Posterior cingulate gyrus (tissue), 11 donors: Measurements from ENCODE around the gene GAB1.
A peak's percentile ranks its signal among the peaks of the same experiment; 100 is the strongest.

Experiments
- DNase-seq, 10 donors: peaks; one replicate each; pipeline versions ENCODE4 v3.0.0 to v3.0.0-alpha.2; 2020 to 2021; ENCODE audit warnings: mixed read lengths in 3 of 10
- intact Hi-C: fragments of 100-400 bp; cut with DNase I; formaldehyde crosslinking; loops from one replicate; pipeline ENCODE4 v1.15.1; 2023

The GAB1 gene

DNA sequence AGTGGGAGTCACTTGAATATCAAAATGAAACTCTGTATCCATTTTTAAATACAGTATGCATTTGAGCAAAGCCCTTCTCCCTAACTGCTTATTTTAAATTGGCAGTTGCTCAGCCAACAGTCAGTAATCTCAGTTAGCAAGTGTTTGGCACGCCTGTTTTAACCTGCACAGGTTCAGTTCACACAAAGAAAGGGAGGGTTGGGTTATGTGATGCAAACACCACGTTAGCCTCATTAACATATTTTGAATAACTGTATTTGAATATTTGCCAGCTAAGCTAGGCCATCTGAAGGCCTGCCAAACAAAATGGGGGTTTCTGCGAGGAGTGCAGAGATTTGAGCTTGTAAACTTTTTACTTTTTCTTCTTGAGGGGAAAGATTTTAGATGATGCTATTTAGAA is 19.8 kb downstream of the GAB1 start:
- DNase-seq, result no peak
- intact Hi-C loops, result no loop called here

DNA sequence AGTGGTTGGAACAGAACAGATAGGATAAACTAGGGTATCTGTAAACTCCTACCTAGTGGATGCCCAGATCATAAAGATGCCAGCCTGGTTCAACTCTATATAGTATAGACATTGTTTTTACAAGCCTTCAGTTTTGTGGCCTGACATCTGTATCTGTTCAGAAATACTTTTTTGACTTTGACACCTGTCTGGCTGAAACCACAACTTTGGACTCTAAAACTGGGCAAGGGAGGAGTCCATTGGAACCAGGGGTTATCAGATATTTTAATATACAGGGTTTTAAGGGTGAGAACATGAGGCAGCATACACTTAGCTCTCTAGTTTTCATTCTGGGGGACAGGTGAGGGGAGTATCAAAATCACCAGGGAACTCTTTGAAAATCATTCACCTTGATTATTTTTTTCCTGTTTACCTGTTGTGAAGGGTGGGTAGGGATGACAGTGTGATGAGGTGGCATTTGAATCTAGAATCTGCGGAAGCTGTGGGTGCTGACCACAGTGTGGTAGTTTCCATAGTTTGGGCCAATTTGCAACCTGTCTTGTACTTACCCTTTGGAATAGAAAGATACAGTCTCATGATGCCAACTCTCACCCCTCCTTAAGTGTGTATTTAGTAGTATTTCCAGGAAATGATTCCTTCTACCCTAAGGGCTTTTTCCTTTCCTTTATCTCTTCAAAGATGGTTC is 20.6 kb downstream of the GAB1 start:
- intact Hi-C loops, result no loop called here
- DNase-seq, result no peak

DNA sequence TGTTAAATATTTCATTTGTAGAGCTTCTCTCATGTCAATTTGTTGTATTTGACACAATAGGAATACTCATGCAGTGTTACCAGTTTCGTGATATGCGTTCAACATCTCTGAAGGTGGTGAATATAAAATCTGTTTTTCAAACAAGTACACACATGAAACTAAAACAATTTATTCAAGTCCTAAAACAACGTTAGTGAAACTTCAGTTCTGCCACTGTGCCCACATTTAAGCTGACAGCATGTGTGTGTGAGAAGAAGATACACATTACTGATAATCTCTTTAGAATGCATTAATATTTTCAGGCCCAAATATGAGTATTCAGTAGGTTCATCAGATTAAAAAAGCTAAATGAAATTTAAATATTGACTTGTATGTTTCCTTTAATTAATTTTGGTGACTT is 21.7 kb downstream of the GAB1 start:
- no peak for DNase-seq
- intact Hi-C loops, result no loop called here

- intact Hi-C loops, result no loop called here
- DNase-seq, result no peak
Measured at GRCh38 chr4:143358923-143359643, 22.4 kb downstream of the GAB1 start.

DNA sequence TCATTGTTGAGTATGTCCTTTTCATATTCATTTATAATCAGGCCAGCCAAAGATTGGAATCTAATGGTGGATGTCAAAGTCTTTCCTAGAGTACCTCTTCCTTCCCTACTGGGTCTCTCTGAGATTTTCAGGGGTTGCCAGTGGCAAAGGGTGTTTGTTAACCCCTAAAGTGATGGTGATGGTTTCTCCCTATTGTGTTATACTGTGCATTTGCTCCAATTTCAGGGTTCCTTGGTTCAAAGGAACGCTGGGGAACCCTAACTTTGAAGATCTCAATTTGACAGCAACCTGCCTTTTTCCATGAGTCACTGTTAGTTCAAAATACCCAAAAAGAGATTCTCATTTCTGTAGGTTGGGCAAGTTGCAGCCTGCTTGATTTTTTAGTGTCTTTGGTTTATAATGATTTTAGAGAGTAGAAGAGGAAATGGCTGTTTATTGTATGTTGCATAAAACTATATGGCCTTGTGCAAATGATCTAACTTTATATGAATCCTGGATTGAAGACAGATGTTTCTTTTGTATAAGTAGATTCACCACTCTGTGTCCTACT is 23.0 kb downstream of the GAB1 start:
- intact Hi-C loops, result no loop called here
- no peak for DNase-seq

GRCh38 chr4:143360838-143361625 is 24.4 kb downstream of the GAB1 start:
- intact Hi-C loops, result no loop called here
- DNase-seq, result no peak

- DNase-seq, result no peak
- intact Hi-C loops, result no loop called here
Measured at GRCh38 chr4:143362349-143363046, 25.8 kb downstream of the GAB1 start.

GRCh38 chr4:143363332-143363731 is 26.7 kb downstream of the GAB1 start:
- intact Hi-C loops, result no loop called here
- DNase-seq, result no peak

- intact Hi-C loops, result no loop called here
- DNase-seq, result no peak
Measured at GRCh38 chr4:143364063-143364462, 27.4 kb downstream of the GAB1 start.

- intact Hi-C loops, result no loop called here
- no peak for DNase-seq
Measured at GRCh38 chr4:143367863-143368262, 31.2 kb downstream of the GAB1 start.

DNA sequence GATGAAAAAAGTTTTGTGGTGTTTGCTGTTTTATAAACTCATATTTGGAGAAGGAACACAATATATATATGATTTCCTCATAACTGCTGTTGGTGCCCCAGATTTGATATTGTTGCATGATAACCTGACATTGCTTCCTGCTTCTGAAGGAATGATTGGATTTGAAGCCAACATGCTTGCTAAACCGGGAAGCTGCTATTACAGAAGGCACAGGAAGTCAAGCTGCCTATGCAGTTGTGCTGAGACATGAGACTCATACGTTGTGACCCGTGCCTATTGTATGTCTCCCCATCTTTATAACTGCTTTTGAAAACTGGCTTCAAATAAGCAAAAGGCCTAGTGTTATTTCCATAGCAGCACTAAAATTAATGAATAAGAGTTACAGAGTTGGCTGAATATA is 32.9 kb downstream of the GAB1 start:
- no peak for DNase-seq
- intact Hi-C loops, result no loop called here

DNA sequence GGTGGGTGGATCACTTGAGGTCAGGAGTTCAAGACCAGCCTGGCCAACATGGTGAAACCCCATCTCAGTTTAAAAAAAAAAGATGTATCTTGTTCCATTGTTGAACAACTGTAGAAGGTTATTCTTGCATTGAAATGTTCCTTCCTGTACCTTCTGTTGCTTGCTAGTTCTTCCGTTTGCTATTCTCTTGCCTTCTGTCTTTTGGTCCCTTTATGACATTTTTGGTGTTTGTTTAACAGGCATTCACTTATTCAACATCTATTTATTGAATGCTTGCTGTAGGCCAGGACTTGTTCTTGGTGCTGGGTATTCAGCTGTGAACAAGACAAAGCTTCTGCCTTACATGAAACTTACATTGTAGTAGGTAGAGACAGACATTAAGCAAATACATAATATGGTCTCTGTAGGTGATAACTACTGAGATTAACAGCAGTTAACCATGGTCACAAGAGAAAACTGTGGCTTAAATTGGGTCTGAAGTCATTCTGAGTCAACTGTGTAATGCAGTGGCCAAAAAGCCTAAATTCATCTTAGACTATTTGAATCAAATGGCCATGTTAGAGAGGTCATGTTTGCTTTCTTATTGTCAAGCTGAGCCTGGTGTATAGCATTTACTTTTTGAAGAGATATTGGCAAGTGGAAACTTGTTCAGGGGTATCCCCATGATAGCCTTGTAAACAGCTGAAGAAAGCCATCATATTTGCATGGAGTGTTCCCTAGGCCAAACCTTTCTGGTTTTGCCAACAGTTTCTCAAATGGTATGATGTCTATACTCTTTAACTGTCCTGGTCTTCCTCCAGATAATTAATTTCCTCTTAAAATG is 35.6 kb downstream of the GAB1 start:
- intact Hi-C loops, result loop anchor here (10.0 kb wide), 1 partner anchor 142 kb away; the partner anchor contains the start of gene SMARCA5
- DNase-seq, result no peak

DNA sequence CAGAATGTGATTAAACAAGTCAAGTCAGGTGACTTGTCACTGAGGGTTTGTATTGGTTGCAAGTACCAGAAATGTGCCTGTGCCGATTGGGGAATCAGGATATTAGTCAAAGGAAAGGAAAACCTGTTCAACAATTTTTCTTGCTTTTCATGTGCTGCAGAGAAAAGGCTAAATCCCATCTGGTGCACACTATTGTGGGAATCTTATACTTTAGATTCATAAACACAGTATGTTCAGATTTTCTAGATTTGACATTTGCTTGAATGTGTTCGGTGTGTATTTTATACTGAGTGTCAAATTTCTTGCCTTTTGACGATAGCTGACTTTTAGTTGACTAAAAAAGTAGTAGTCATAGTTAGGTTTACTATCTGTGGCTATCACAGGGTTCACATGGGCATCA is 37.6 kb downstream of the GAB1 start:
- intact Hi-C loops, result loop anchor here (2.0 to 10.0 kb wide), 2 partner anchors 37 to 141 kb away; partner anchors contain the start of genes GAB1 and SMARCA5
- no peak for DNase-seq

DNA sequence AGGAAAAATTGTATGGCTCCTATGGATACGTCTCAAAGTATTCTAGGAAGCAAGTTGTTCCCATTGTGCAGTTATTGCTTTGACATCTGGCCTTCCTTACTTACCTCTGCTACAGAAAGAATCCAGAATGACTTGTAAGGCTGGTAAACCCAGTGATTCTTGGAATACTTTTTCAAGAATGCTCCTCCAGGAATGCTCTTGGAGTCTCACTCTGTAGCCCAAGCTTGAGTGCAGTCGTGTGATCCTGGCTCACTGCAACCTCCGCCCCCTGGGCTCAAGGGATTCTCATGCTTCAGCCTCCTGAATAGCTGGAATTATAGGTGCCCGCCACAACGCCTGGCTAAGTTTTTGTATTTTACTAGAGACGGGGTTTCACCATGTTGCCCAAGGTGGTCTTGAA is 38.1 kb downstream of the GAB1 start:
- intact Hi-C loops, result loop anchor here (1.0 to 10.0 kb wide), 3 partner anchors 38 to 140 kb away; partner anchors contain the start of genes GAB1 and SMARCA5

GRCh38 chr4:143375326-143376073 is 38.8 kb downstream of the GAB1 start:
- intact Hi-C loops, result loop anchor here (1.0 to 10.0 kb wide), 3 partner anchors 39 to 139 kb away; partner anchors contain the start of genes GAB1 and SMARCA5
- DNase-seq, result peak; percentile 46 to 94 (median 66)

More for the DNA sequence above, 38.1 kb downstream of the GAB1 start:
- no peak for DNase-seq

- intact Hi-C loops, result loop anchor here (10.0 kb wide), 1 partner anchor 137 kb away; the partner anchor contains the start of gene SMARCA5
- DNase-seq, result no peak
Measured at GRCh38 chr4:143377611-143378099, 41.0 kb downstream of the GAB1 start.

- no peak for DNase-seq
- intact Hi-C loops, result no loop called here
Measured at GRCh38 chr4:143380629-143381028, 44.0 kb downstream of the GAB1 start.
